Smooth muscle cell (in vitro differentiated cells): Measurements from ENCODE around the gene GALNTL6. TPM values are rescaled to one million over a fixed set of nuclear protein-coding genes. Genes with fewer than 3 reads are reported as not detected.

Experiments used
- DNase-seq: peaks from one replicate; lab custom pipeline; 2025; ENCODE audit not compliant: unreplicated experiment; lab: John Stamatoyannopoulos, UW
- H2AFZ ChIP-seq: fragments of 200-600 bp; sonication (generic); 2 replicates; pipeline ENCODE4 v1.6.0; 2016; ENCODE audit warnings: antibody characterized with exemption, low read depth, mild to moderate bottlenecking
- H3F3A ChIP-seq: fragments of 200-600 bp; sonication (generic); 2 replicates; pipeline ENCODE4 v1.6.0; 2017; ENCODE audit warnings: antibody characterized with exemption, low read depth
- H3K27ac ChIP-seq: fragments of 200-600 bp; sonication (generic); 2 replicates; pipeline ENCODE4 v1.5.1; 2016; ENCODE audit warnings: low read depth, mild to moderate bottlenecking
- H3K27me3 ChIP-seq: fragments of 200-600 bp; sonication (generic); 2 replicates; pipeline ENCODE4 v1.6.1; 2016; ENCODE audit warnings: low read depth, mild to moderate bottlenecking
- H3K36me3 ChIP-seq: fragments of 200-600 bp; sonication (generic); 2 replicates; pipeline ENCODE4 v1.5.1; 2016; ENCODE audit warnings: low read depth
- H3K4me1 ChIP-seq: fragments of 200-600 bp; sonication (generic); 2 replicates; pipeline ENCODE4 v1.5.1; 2016; ENCODE audit warnings: low read depth
- H3K4me2 ChIP-seq: fragments of 200-600 bp; sonication (generic); 2 replicates; pipeline ENCODE4 v1.6.0; 2016; ENCODE audit warnings: mild to moderate bottlenecking
- H3K4me3 ChIP-seq: fragments of 200-600 bp; sonication (generic); 2 replicates; pipeline ENCODE4 v1.5.1; 2016; ENCODE audit warnings: mild to moderate bottlenecking
- H3K79me2 ChIP-seq: fragments of 200-600 bp; sonication (generic); 2 replicates; pipeline ENCODE4 v1.6.0; 2016; ENCODE audit warnings: low read depth, mild to moderate bottlenecking
- H3K9ac ChIP-seq: fragments of 200-600 bp; sonication (generic); 2 replicates; pipeline ENCODE4 v1.6.0; 2016; ENCODE audit warnings: low read depth
- H3K9me3 ChIP-seq: fragments of 200-600 bp; sonication (generic); replicated peaks from 2 replicates; pipeline ENCODE4 v1.5.1; 2016; ENCODE audit warnings: low read depth
- H4K20me1 ChIP-seq: fragments of 200-600 bp; sonication (generic); 2 replicates; pipeline ENCODE4 v1.6.0; 2016; ENCODE audit warnings: low read depth
- CTCF ChIP-seq: fragments of 200-600 bp; sonication (generic); IDR thresholded peaks from 2 replicates; pipeline ENCODE4 v1.5.1; 2017; ENCODE audit warnings: borderline replicate concordance, mild to moderate bottlenecking, antibody characterized with exemption; ENCODE audit not compliant: insufficient read depth, poor library complexity, severe bottlenecking
- WGBS: methylation state at CpG from one replicate; pipeline ENCODE4 v1.1.7; 2016; ENCODE audit warnings: low lambda C conversion rate; 5-methylcytosine and 5-hydroxymethylcytosine counted together
- polyA plus RNA-seq: library from polyadenylated mRNA; unstranded; fragments of >200 nt; fragmentation: Nextera tagmentation; extraction: Ambion mirVana; gene quantifications from 2 replicates; pipeline ENCODE4 v1.2.1, GENCODE V29; 2016
- total RNA-seq: library from RNA; depleted of rRNA; stranded (reverse); fragments of >200 nt; gene quantifications from 2 replicates; pipeline ENCODE4 v1.2.3, GENCODE V29; 2014

GALNTL6 gene
- total and polyA plus RNA-seq, 2 experiments from 2014 or later: 0.18 to 1.3 TPM

GRCh38 chr4:173045571-173045970 lies 1232.4 kb downstream of the GALNTL6 start:
- Histone ChIP-seq H3K9ac (no peak overlapping the region), H2AFZ (no peak overlapping the region), H3F3A (no peaks in the 10 kb centered on the region), H3K79me2 (no peaks in the 10 kb centered on the region), H3K4me2 (no peak overlapping the region), H3K4me1 (no peaks in the 10 kb centered on the region), H3K27ac (no peak overlapping the region), H3K36me3 (no peaks in the 10 kb centered on the region), H3K27me3 (no peaks in the 10 kb centered on the region), H4K20me1 (no peaks in the 10 kb centered on the region), H3K9me3 (no peaks in the 10 kb centered on the region), H3K4me3 (no peak overlapping the region)
- no peak for DNase-seq
- no peak for TF ChIP-seq CTCF
- WGBS: 94% methylated on average over 1 of the region's 1 CpG

GRCh38 chr4:173046144-173046543 lies 1232.9 kb downstream of the GALNTL6 start:
- DNase-seq: no peak
- 100% methylated on average over 2 of the region's 2 CpGs for WGBS
- H3K4me1 ChIP-seq: no peaks in the 10 kb centered on the region
- H3K4me2 ChIP-seq: no peak overlapping the region
- no peaks in the 10 kb centered on the region for H3K9me3 ChIP-seq
- no peaks in the 10 kb centered on the region for H3F3A ChIP-seq
- no peak overlapping the region for H3K9ac ChIP-seq
- no peak overlapping the region for H2AFZ ChIP-seq
- H3K36me3 ChIP-seq: no peaks in the 10 kb centered on the region
- H4K20me1 ChIP-seq: no peaks in the 10 kb centered on the region
- no peak overlapping the region for H3K4me3 ChIP-seq
- no peaks in the 10 kb centered on the region for H3K79me2 ChIP-seq
- H3K27me3 ChIP-seq: no peaks in the 10 kb centered on the region
- no peak for TF ChIP-seq CTCF
- no peak overlapping the region for H3K27ac ChIP-seq

GRCh38 chr4:173046818-173047217 lies 1233.6 kb downstream of the GALNTL6 start:
- H3K79me2 ChIP-seq: no peaks in the 10 kb centered on the region
- no peaks in the 10 kb centered on the region for H4K20me1 ChIP-seq
- no peaks in the 10 kb centered on the region for H3K36me3 ChIP-seq
- no peaks in the 10 kb centered on the region for H3K4me1 ChIP-seq
- no peak overlapping the region for H3K4me3 ChIP-seq
- H3F3A ChIP-seq: no peaks in the 10 kb centered on the region
- H3K27ac ChIP-seq: no peak overlapping the region
- H3K9ac ChIP-seq: no peak overlapping the region
- no peaks in the 10 kb centered on the region for H3K27me3 ChIP-seq
- H3K9me3 ChIP-seq: no peaks in the 10 kb centered on the region
- 52% methylated on average over 5 of the region's 5 CpGs for WGBS
- H3K4me2 ChIP-seq: no peak overlapping the region
- no peak for TF ChIP-seq CTCF
- DNase-seq: no peak
- H2AFZ ChIP-seq: no peak overlapping the region

- WGBS: 83% methylated on average over 2 of the region's 2 CpGs
- H3K4me2 ChIP-seq: peak overlapping the region; percentile 38
Observed at GRCh38 chr4:173051232-173051631, 1238.0 kb downstream of the GALNTL6 start.

More at GRCh38 chr4:173051232-173051631, 1238.0 kb downstream of the GALNTL6 start:
- Histone ChIP-seq H3K9me3 (no peaks in the 10 kb centered on the region), H4K20me1 (no peaks in the 10 kb centered on the region), H3K4me1 (peaks cover 9% of the 10 kb centered on the region), H3F3A (no peaks in the 10 kb centered on the region), H3K36me3 (no peaks in the 10 kb centered on the region), H3K27me3 (no peaks in the 10 kb centered on the region), H2AFZ (no peak overlapping the region), H3K79me2 (no peaks in the 10 kb centered on the region), H3K9ac (no peak overlapping the region), H3K4me3 (no peak overlapping the region), H3K27ac (no peak overlapping the region)
- DNase-seq: no peak
- TF ChIP-seq CTCF: no peak
